ELR (cell line): ENCODE data around the gene IFT57.

Experiments
- DNase-seq: peaks from one replicate; pipeline ENCODE4 v3.0.0-alpha.2; 2015; ENCODE audit warnings: low read depth

The IFT57 gene

DNA sequence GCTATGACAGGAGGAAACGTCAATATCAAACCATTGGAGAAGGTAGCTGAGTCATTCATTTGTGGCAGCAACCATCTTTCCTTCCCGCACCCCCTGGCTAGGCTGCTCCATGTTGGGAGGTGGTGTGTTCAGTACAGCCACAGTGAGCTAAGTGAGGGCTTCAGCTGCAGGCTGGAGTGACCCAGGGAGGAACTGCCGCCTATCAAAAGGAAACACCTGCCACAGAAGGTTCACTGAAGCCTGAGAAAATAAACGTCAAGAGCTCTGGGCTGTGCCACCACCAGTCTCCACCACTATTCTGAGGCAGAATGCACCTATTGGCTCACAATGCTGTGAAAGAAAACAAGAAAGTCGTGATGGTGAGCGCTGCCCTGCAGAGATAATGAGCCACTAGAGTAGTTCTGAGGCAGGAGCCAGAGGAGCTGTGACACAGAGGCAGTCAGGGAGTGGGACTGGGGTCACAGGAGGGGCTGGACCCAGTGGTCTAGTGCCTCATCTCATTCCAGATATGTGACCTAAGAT, 96.6 kb downstream of the IFT57 start:
- no peak for DNase-seq

DNA sequence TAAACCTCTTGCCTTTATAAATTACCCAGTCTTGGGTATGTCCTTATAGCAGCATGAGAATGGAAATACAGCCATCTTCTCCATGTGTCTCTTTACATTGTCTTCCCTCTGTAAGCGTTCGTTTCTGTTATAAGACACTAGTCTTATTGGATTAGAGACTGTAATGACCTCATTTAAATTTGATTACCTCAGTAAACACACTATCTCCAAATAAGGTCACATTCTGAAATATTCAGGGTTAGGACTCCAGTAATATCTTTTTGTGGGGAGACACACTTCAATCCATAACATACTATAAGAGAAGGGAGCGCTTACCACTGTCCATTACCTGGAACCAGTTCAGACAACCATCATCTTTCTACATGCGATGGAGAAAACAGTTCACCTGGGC, 97.1 kb downstream of the IFT57 start:
- DNase-seq, result no peak

- DNase-seq, result no peak
Measured at GRCh38 chr3:108124337-108125152, 97.7 kb downstream of the IFT57 start.

GRCh38 chr3:108123326-108123725, 98.9 kb downstream of the IFT57 start:
- DNase-seq, result no peak

DNA sequence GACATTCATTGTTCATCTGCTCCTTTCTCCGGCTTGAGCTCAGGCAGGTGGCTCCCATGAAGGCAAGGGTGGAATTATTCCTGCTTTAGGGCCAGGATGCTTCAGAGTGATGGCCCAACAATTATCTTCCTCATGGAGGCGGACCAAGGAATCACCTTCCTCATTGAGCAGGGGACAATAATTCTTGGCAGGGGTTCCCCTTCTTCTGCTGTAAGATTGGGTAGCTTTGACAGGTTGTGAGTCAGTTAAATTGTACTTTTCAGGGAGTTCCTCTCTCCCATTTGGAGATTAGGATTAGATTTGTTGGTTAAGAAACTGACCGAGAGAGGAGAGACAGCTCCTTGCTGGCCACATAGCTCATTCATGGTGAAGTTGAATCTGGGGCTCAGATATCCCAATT, 99.9 kb downstream of the IFT57 start:
- DNase-seq, result no peak

DNA sequence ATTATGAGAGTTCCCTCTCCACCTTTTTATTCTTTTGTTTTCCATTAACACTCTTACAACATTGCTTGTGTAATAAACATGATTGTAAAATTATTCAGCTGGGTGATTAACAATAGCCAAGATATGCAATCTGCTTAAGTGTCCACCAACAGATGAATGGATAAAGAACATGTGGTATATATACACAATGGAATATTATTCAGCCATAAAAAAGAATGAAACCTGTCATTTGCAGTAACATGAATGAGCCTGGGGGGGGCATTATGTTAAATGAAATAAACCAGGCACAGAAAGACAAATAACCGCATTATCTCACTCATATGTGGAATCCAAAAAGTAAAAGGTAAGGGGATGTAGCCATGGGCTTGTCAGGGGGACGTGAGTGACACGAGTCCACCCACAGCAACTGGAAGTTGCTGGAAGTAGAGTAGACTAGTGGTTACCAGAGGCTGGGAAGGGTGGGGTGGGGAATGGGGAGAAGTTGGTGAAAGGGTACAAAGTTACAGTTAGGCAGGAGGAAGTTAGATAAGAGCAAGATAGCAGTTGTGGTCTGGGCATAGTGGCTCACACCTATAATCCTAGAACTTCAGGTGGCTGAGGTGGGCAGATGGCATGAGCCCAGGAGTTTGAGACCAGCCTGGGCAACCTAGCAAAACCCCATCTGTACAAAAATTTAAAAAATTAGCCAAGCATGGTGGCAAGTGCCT, 102.7 kb downstream of the IFT57 start:
- DNase-seq, result no peak

- DNase-seq, result no peak
Measured at GRCh38 chr3:108118038-108118768, 104.0 kb downstream of the IFT57 start.

- DNase-seq, result peak; percentile 56
Measured at GRCh38 chr3:108117241-108117775, 104.9 kb downstream of the IFT57 start.

DNA sequence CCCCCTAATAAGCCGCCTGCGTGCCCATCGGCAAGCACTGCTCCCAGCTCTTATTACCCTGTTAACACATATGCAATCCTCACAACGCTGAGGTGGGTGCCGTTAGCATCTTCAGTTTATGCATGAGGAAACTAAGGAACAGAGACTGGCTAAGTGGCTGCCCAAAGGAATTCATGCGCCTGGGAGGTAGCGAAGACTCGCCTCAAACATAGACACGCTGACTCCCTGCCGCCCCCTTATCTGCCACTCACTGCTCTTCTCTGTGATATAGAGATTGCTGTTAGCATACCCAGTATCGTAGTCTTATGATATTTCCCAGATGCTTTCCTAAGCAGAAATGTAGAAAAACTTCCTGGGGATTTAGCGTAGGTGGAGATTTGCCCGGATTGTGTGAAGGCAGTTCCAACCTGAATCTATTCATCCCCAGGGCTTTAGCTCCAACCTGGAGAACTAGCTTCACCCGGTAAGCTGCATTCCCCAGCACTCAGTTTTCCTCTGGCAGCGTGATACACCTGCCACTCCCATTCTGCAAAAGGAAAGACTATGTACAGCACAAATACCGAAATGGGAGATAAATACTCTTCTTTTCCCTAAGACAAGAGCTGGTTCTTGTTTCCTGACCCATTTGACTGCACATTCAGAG, 107.7 kb downstream of the IFT57 start:
- no peak for DNase-seq

DNA sequence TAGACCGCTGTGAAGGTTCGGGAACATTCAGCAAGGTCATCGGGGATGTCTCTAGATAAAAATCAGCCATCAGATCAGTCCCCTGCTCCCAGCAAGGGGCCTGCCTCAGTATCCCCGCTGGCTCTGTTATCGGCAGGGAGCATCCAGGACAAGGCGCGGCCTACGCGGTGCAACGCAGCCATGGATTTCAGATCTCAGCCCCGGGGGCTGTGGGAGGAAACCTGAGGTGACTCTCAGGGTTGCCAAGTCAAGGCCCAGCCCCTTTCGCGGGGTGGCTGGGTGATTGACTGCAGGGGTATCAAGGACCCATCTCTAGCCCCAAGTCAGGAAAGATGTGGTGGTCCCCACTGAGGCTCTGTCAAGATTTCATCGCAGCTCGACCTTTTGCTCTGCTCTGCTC, 108.2 kb downstream of the IFT57 start:
- DNase-seq, result no peak

DNA sequence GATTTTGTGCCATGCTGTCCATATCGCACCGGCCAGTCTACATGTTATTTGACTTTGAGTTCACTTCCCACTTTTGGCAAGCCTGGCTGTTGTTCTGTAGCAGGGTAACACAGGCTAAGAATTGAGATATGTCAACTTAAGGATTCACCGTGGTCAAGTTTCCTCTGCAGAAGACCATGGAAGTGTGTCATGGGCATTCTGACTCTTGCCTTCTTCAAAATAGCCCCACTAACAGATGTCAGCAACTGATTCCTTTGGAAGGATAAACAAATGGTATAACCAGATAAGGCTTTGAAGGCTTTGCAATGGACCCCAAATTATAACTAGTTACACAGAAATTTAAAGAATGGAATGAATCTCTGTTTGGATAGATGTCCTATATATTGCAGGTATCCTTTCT, 111.3 kb downstream of the IFT57 start:
- no peak for DNase-seq
